NCI-H510A treated with DMSO at 0.1 percent for 48 hours (cell line): Measurements from ENCODE around the gene L2HGDH.
A peak's percentile ranks its signal among the peaks of the same experiment; 100 is the strongest.
"Not testable (repeated sequence)": the region's sequence is repeated elsewhere in the genome, so short reads cannot be mapped to it uniquely, and the experiment has no call there.

ENCODE experiments used
- DNase-seq: peaks from one replicate; lab custom pipeline; 2025; lab: John Stamatoyannopoulos, UW

The L2HGDH gene

DNA sequence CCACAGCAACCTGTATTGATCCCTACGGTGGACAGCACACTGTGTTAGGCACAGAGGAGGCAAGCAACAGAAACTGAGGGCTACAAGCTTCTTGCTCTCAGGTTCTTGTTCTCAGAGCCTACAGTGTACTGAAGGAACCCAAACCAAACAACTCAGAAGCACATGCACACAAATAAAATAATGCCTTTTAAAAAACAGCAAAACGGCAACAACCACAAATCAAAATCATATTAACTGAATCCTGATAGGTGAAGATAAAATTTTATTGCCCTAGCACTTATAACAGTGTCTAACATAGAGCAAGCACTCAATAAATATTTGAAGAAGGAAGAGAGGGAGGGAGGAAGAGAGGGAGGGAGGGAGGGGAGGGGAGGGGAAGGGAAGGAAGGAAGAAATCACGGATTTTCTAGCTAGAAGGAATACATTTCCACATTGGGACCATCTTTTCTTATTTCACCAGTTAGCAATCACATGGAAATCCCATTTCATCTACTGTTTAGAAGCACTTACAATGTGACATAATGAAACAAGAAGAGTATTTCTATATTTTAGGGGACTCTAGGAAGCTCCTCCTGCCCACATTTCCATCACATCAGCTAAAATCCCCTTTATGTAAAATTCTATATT, 27.3 kb upstream of the L2HGDH start:
- peak; percentile 10 for DNase-seq

- DNase-seq = no peak
Observed at GRCh38 chr14:50338587-50338986, 26.6 kb upstream of the L2HGDH start.

- DNase-seq = peak; percentile 13
Observed at GRCh38 chr14:50335989-50336824, 24.2 kb upstream of the L2HGDH start.

GRCh38 chr14:50335389-50335788, 23.4 kb upstream of the L2HGDH start:
- DNase-seq = peak; percentile 71

GRCh38 chr14:50334211-50334610, 22.2 kb upstream of the L2HGDH start:
- DNase-seq = no peak

GRCh38 chr14:50333014-50333509, 21.0 kb upstream of the L2HGDH start:
- no peak for DNase-seq

GRCh38 chr14:50331596-50331995, 19.6 kb upstream of the L2HGDH start:
- DNase-seq = no peak

- peak; percentile 90 for DNase-seq
Observed at GRCh38 chr14:50321009-50321660, 9.1 kb upstream of the L2HGDH start.

GRCh38 chr14:50320283-50320682, 8.3 kb upstream of the L2HGDH start:
- no peak for DNase-seq

DNA sequence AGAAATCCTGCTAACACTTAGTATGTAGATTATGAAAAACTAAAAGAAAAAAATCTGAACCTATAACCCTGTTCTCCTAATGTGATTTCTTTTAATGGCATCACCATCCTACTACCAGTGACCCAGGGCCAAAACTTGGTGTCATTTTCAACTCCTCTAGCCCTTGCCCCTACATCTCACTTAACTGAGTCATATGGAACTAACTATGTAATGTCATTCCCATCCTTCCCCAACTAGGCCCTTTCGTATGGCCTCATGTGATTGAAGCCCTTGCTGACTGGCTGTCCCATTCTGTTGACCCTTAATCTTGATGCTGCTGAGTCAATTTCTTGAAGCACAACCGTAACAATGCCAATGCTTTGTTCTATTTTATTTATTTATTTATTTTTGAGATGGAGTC, 7.7 kb upstream of the L2HGDH start:
- no peak for DNase-seq

- DNase-seq = no peak
Observed at GRCh38 chr14:50319293-50319692, 7.3 kb upstream of the L2HGDH start.

- peak; percentile 25 for DNase-seq
Observed at GRCh38 chr14:50318031-50318626, 6.1 kb upstream of the L2HGDH start.

- not testable (repeated sequence) for DNase-seq
Observed at GRCh38 chr14:50314098-50314497, 2.1 kb upstream of the L2HGDH start.

GRCh38 chr14:50312734-50313054, 665 bp upstream of the L2HGDH start:
- peak; percentile 82 for DNase-seq

- DNase-seq = peak; percentile 91
Observed at GRCh38 chr14:50311337-50311971, 575 bp downstream of the L2HGDH start.

DNA sequence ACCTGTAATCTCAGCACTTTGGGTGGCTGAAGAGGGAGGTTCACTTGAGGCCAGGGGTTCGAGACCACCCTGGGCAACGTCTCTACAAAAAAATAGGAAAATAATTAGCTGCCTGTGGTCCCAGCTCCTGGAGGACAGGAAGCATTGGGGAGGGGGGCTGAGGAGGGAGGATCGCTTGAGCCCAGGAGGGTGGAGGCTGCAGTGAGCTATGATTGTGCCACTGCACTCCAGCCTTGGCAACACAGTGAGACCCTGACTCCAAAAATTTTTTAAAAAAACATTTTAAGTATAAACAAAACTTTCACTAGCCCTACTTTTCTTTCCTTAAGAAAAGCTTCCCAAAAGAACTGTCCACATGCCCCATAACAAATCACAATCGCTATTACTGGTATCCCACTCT, 1.6 kb downstream of the L2HGDH start:
- no peak for DNase-seq

- DNase-seq = no peak
Observed at GRCh38 chr14:50308363-50308915, 3.6 kb downstream of the L2HGDH start.

- peak; percentile 12 for DNase-seq
Observed at GRCh38 chr14:50303744-50304471, 8.1 kb downstream of the L2HGDH start.

DNA sequence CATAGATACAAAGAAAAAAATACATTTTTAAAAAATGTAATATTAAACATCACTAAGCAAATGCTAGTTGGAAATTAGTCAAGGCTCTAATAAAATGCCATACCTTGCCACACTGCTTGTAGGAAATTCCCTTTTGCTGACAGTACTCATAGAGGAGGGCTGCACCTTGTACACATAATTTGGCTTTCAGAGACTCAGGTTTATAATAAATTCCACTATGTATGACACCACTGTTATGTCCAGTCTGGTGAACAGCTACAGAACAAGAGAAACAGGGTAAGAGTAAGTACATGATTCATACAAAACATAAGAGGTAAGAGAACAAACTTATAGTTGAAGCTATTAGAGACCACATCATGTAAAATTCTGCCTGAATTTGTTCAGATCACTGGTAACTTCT, 10.1 kb downstream of the L2HGDH start:
- no peak for DNase-seq

- no peak for DNase-seq
Observed at GRCh38 chr14:50299585-50299984, 12.4 kb downstream of the L2HGDH start.

DNA sequence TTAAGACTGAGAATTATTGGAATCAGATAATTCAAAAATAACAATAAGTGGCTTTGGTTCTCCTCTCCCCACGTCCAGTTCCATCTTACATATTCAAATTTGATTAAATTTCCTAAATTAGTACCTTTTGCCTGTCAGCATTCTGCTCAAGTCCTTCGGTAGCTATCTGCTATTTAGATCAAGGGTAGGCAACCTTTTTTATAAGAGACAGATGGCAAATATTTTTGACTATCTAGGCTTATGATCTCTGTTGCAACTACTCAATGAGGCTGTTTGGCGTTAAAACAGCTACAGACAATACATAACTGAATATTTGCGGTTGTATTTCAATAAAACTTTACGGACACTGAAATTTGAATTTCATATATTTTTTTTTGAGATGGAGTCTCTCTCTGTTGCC, 21.7 kb downstream of the L2HGDH start:
- no peak for DNase-seq
